HEK293T (cell line): ENCODE measurements around the gene MTG2.

ENCODE experiments used
- CTCF ChIA-PET: fragments of 350-600 bp; formaldehyde crosslinking; extraction: SDS; loops from one replicate; lab custom pipeline; 2021; ENCODE audit warnings: antibody characterized with exemption, inconsistent platforms; lab: Yijun Ruan, JAX
- POLR2A ChIA-PET: fragments of 350-600 bp; formaldehyde crosslinking; extraction: SDS; loops from one replicate; lab custom pipeline; 2020; ENCODE audit warnings: antibody characterized with exemption, inconsistent platforms; lab: Yijun Ruan, JAX
- DNase-seq: peaks from one replicate; pipeline ENCODE4 v3.0.0; 2012; ENCODE audit warnings: mixed read lengths; ENCODE audit errors: extremely low spot score
- ARNT ChIP-seq: fragments of 450-650 bp; IDR thresholded peaks from 2 replicates; pipeline ENCODE4 v1.6.1; 2017; ENCODE audit warnings: mild to moderate bottlenecking
- BHLHE40 ChIP-seq: fragments of 450-650 bp; IDR thresholded peaks from 2 replicates; pipeline ENCODE4 v1.6.1; 2016; ENCODE audit warnings: mild to moderate bottlenecking, moderate library complexity, borderline replicate concordance
- CTBP1 ChIP-seq: fragments of 450-650 bp; IDR thresholded peaks from 2 replicates; pipeline ENCODE4 v1.6.1; 2016; ENCODE audit warnings: borderline replicate concordance
- ELF4 ChIP-seq: fragments of 450-650 bp; IDR thresholded peaks from 2 replicates; pipeline ENCODE4 v1.6.1; 2017; ENCODE audit warnings: antibody characterized with exemption
- FOXA1 ChIP-seq: fragments of 450-650 bp; IDR thresholded peaks from 2 replicates; pipeline ENCODE4 v1.6.1; 2016; ENCODE audit warnings: mild to moderate bottlenecking
- FOXK2 ChIP-seq: fragments of 450-650 bp; IDR thresholded peaks from 2 replicates; pipeline ENCODE4 v1.6.1; 2016; ENCODE audit warnings: mild to moderate bottlenecking
- FOXM1 ChIP-seq: fragments of 450-650 bp; IDR thresholded peaks from 2 replicates; pipeline ENCODE4 v1.6.1; 2017; ENCODE audit warnings: mild to moderate bottlenecking, borderline replicate concordance
- HDGF ChIP-seq: fragments of 450-650 bp; IDR thresholded peaks from 2 replicates; pipeline ENCODE4 v1.6.1; 2017; ENCODE audit warnings: antibody characterized with exemption, borderline replicate concordance
- L3MBTL2 ChIP-seq: fragments of 450-650 bp; conservative IDR thresholded peaks from 2 replicates; pipeline ENCODE4 v1.6.1; 2016; ENCODE audit warnings: mild to moderate bottlenecking
- LEF1 ChIP-seq: fragments of 450-650 bp; IDR thresholded peaks from 2 replicates; pipeline ENCODE4 v1.6.1; 2017; ENCODE audit warnings: mild to moderate bottlenecking, borderline replicate concordance
- NFRKB ChIP-seq: fragments of 450-650 bp; IDR thresholded peaks from 2 replicates; pipeline ENCODE4 v1.6.1; 2016; ENCODE audit warnings: mild to moderate bottlenecking, moderate library complexity
- PKNOX1 ChIP-seq: fragments of 450-650 bp; IDR thresholded peaks from 2 replicates; pipeline ENCODE4 v1.6.1; 2016
- SP1 ChIP-seq: fragments of 450-650 bp; IDR thresholded peaks from 2 replicates; pipeline ENCODE4 v1.6.1; 2017
- SUZ12 ChIP-seq: fragments of 450-650 bp; IDR thresholded peaks from 2 replicates; pipeline ENCODE4 v1.6.1; 2016; ENCODE audit warnings: mild to moderate bottlenecking
- TARDBP ChIP-seq: fragments of 450-650 bp; IDR thresholded peaks from 2 replicates; pipeline ENCODE4 v1.6.1; 2016
- ZNF384 ChIP-seq: fragments of 450-650 bp; IDR thresholded peaks from 2 replicates; pipeline ENCODE4 v1.6.1; 2016

MTG2 gene

GRCh38 chr20:62182469-62183425, at the start of gene MTG2:
Gene MTG2 (plus strand): TSS chr20:62183028. CDS start chr20:62193421, 10,393 bp downstream.
- POLR2A ChIA-PET = interaction anchor here (2.2 kb wide), 1 partner anchor 171 kb away, joined by 5 read pairs; no protein-coding TSS in a partner anchor
- no peak for TF ChIP-seq FOXA1
- no peak for TF ChIP-seq HDGF
- TF ChIP-seq L3MBTL2 = peak; percentile 54
- TF ChIP-seq FOXK2 = no peak
- peak; percentile 80 for TF ChIP-seq ELF4
- TF ChIP-seq NFRKB = no peak
- no peak for TF ChIP-seq SUZ12
- CTCF ChIA-PET = no interaction called here
- DNase-seq = peak; percentile 99

GRCh38 chr20:62133051-62133845, 49.6 kb upstream of the MTG2 start:
- POLR2A ChIA-PET = interaction anchor here (1.4 kb wide), 1 partner anchor 67 kb away, joined by 4 read pairs; no protein-coding TSS in a partner anchor
- TF ChIP-seq ARNT (no peak), TARDBP (no peak), PKNOX1 (no peak), HDGF (no peak), CTBP1 (no peak), SUZ12 (no peak), ELF4 (no peak), L3MBTL2 (no peak), FOXM1 (no peak), ZNF384 (no peak), FOXA1 (no peak), FOXK2 (no peak)
- DNase-seq = no peak
- CTCF ChIA-PET = interaction anchor here (0.9 kb wide), 1 partner anchor 8 kb away, joined by 3 read pairs; no protein-coding TSS in a partner anchor

GRCh38 chr20:62133864-62134263, 49.0 kb upstream of the MTG2 start:
- ChIA-PET CTCF (interaction anchor here (0.9 kb wide), 1 partner anchor 8 kb away, joined by 3 read pairs; no protein-coding TSS in a partner anchor), POLR2A (no interaction called here)
- TF ChIP-seq HDGF = no peak
- no peak for TF ChIP-seq SP1
- no peak for TF ChIP-seq PKNOX1
- no peak for TF ChIP-seq ELF4
- no peak for TF ChIP-seq L3MBTL2
- TF ChIP-seq FOXA1 = no peak
- TF ChIP-seq BHLHE40 = no peak
- TF ChIP-seq SUZ12 = no peak
- TF ChIP-seq TARDBP = no peak
- TF ChIP-seq LEF1 = no peak
- TF ChIP-seq FOXM1 = no peak
- TF ChIP-seq CTBP1 = no peak
- peak; percentile 28 for DNase-seq

- CTCF ChIA-PET = interaction anchor here (0.5 to 1.7 kb wide), 2 partner anchors 34 to 123 kb away, joined by 3 to 9 read pairs; no protein-coding TSS in a partner anchor
- DNase-seq = no peak
- no peak for TF ChIP-seq FOXM1
- no peak for TF ChIP-seq FOXK2
- POLR2A ChIA-PET = interaction anchor here (1.3 to 2.8 kb wide), 3 partner anchors 8 to 13 kb away, joined by 3 to 9 read pairs (median 9); no protein-coding TSS in a partner anchor
Observed at GRCh38 chr20:62134735-62135231, 48.0 kb upstream of the MTG2 start.

GRCh38 chr20:62135573-62136266, 47.1 kb upstream of the MTG2 start:
- no peak for DNase-seq
- TF ChIP-seq LEF1 = no peak
- TF ChIP-seq FOXK2 = no peak
- TF ChIP-seq CTBP1 = no peak
- TF ChIP-seq FOXM1 = no peak
- no peak for TF ChIP-seq SUZ12
- TF ChIP-seq ZNF384 = no peak
- no peak for TF ChIP-seq ARNT
- no peak for TF ChIP-seq L3MBTL2
- TF ChIP-seq BHLHE40 = no peak
- no peak for TF ChIP-seq TARDBP
- POLR2A ChIA-PET = interaction anchor here (0.7 to 2.8 kb wide), 5 partner anchors 9 to 69 kb away, joined by 3 to 9 read pairs (median 5); no protein-coding TSS in a partner anchor
- CTCF ChIA-PET = interaction anchor here (0.6 to 1.7 kb wide), 11 partner anchors 10 to 247 kb away, joined by 3 to 9 read pairs (median 3); no protein-coding TSS in a partner anchor
